Stomach (tissue), 9 donors: ENCODE measurements around the gene NR2F1. TPM values are rescaled to one million over a fixed set of nuclear protein-coding genes. Genes with fewer than 3 reads are reported as not detected.

Experiments used
- DNase-seq, 2 donors: peaks; one replicate each; pipeline versions ENCODE4 v3.0.0 to v3.0.0-alpha.2; 2013 to 2019
- H3K27ac ChIP-seq, 5 donors: fragments of 200-600 bp in 4 of 5; sonication (generic) in 4 of 5; one replicate each; pipeline ENCODE4 v1.5.1; 2013 to 2019; ENCODE audit warnings: mild to moderate bottlenecking in 1 of 5, moderate library complexity in 1 of 5
- H3K27me3 ChIP-seq, 3 donors: fragments of 200-600 bp; sonication (generic); one replicate each; pipeline ENCODE4 v1.5.1; 2017 to 2019; ENCODE audit warnings: mixed run types in 1 of 3
- H3K36me3 ChIP-seq, 4 donors: fragments of 200-600 bp; sonication (generic); 1 replicate in 3 of 4; 2 replicates in 1 of 4; pipeline ENCODE4 v1.5.1; 2016 to 2019
- H3K4me1 ChIP-seq, 4 donors: fragments of 200-600 bp; sonication (generic); one replicate each; pipeline ENCODE4 v1.5.1; 2016 to 2019
- H3K4me3 ChIP-seq, 4 donors: fragments of 200-600 bp; sonication (generic) in 3 of 4; one replicate each; pipeline ENCODE4 v1.5.1; 2016 to 2019; ENCODE audit warnings: mild to moderate bottlenecking in 1 of 4
- H3K9me3 ChIP-seq, 4 donors: fragments of 200-600 bp; sonication (generic); one replicate each; pipeline ENCODE4 v1.5.1; 2016 to 2019
- EP300 ChIP-seq: sonication (generic); formaldehyde crosslinking; IDR thresholded peaks from one replicate; pipeline ENCODE4 v1.6.1; 2017; ENCODE audit warnings: antibody characterized with exemption
- POLR2A ChIP-seq, 4 donors: fragments of 450-650 bp; IDR thresholded peaks; one replicate each; pipeline ENCODE4 v1.6.1; 2016; ENCODE audit warnings: antibody characterized with exemption in 4 of 4, control low read depth in 2 of 4, mild to moderate bottlenecking in 1 of 4, moderate library complexity in 1 of 4
- POLR2AphosphoS5 ChIP-seq, 3 donors: sonication (generic); formaldehyde crosslinking; IDR thresholded peaks; one replicate each; pipeline ENCODE4 v1.6.1; 2016; ENCODE audit warnings: antibody characterized with exemption in 3 of 3
- WGBS, 5 donors: extraction: QIAGEN DNeasy Blood & Tissue Kit in 3 of 5; methylation state at CpG; one replicate each; pipeline versions ENCODE4 v1.1.5 to v1.1.7; 2013 to 2018; 5-methylcytosine and 5-hydroxymethylcytosine counted together
- intact Hi-C: fragments of 100-400 bp; cut with DNase I; formaldehyde crosslinking; loops from one replicate; pipeline ENCODE4 v1.15.1; 2023; ENCODE audit warnings: low total_unique reads
- polyA plus RNA-seq, 3 donors: library from polyadenylated mRNA; stranded (reverse); fragments of 200-250 nt; gene quantifications; one replicate each; pipeline ENCODE4 v1.2.3, GENCODE V29; 2013
- total RNA-seq, 5 donors: library from RNA; depleted of rRNA; stranded (reverse); fragments of >200 nt; gene quantifications; one replicate each; pipeline versions ENCODE4 v1.1.0 to v1.2.3, GENCODE V29; 2014 to 2016
- TF ChIP-seq, protein P1 (sequence below), 7 experiments: fragments of 450-650 bp in 4 of 7; fragments of 200-600 bp in 3 of 7; sonication (generic) in 3 of 7; IDR thresholded peaks; one replicate each; pipeline ENCODE4 v1.5.1; 2016 to 2019; ENCODE audit warnings: antibody characterized with exemption in 7 of 7, control low read depth in 2 of 7, mild to moderate bottlenecking in 1 of 7
- donor health status: healthy with polysubstance abuse.
- donor health status: Bipolar disorder and iron deficiency.
- donor health status: healthy.

The NR2F1 gene
- total and polyA plus RNA-seq, 8 donors, result 0.87 to 115 (median 22.4) TPM

DNA sequence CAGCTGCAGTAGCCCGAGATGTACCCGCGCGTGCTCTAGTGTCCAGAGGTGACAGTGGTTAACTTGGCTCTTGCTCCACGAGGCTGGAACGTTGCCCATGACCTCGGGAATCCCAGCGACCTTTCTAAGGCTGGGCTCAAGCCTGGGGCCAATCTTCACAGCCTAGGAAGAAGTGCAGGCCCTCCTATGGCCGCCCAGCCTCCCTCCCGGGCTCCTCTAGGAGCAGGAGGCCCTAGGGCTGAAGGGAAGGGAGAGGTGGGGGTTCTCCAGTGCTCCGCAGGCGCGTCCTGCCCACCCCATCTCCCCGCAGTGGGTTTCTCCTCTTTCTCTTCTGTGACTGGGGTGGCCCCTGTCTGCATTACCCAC is 13.3 kb downstream of the NR2F1 start:
- Histone ChIP-seq H3K9me3 (peaks cover 0 to 8% (median 0%) of the 10 kb centered on the region in 4 donors), H3K4me1 (peaks cover 5 to 54% (median 29%) of the 10 kb centered on the region in 4 donors), H3K4me3 (no peak overlapping the region), H3K27me3 (peaks cover 0 to 93% (median 71%) of the 10 kb centered on the region in 3 donors), H3K36me3 (peaks cover 0 to 22% (median 13%) of the 10 kb centered on the region in 4 donors), H3K27ac (peak overlapping the region in 2 of 5 donors; percentile 50 to 62)
- WGBS, 5 donors, result 29 to 49% (median 44%) methylated on average over 9 to 14 of the region's 14 CpGs
- intact Hi-C loops, result no loop called here
- TF ChIP-seq, protein P1, sequence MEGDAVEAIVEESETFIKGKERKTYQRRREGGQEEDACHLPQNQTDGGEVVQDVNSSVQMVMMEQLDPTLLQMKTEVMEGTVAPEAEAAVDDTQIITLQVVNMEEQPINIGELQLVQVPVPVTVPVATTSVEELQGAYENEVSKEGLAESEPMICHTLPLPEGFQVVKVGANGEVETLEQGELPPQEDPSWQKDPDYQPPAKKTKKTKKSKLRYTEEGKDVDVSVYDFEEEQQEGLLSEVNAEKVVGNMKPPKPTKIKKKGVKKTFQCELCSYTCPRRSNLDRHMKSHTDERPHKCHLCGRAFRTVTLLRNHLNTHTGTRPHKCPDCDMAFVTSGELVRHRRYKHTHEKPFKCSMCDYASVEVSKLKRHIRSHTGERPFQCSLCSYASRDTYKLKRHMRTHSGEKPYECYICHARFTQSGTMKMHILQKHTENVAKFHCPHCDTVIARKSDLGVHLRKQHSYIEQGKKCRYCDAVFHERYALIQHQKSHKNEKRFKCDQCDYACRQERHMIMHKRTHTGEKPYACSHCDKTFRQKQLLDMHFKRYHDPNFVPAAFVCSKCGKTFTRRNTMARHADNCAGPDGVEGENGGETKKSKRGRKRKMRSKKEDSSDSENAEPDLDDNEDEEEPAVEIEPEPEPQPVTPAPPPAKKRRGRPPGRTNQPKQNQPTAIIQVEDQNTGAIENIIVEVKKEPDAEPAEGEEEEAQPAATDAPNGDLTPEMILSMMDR (IDR thresholded peaks at IDR 0.05), result no peak
- TF ChIP-seq POLR2A (IDR thresholded peaks at IDR 0.05) (no peak), POLR2AphosphoS5 (IDR thresholded peaks at IDR 0.05) (no peak), EP300 (no peak)
- no peak for DNase-seq

DNA sequence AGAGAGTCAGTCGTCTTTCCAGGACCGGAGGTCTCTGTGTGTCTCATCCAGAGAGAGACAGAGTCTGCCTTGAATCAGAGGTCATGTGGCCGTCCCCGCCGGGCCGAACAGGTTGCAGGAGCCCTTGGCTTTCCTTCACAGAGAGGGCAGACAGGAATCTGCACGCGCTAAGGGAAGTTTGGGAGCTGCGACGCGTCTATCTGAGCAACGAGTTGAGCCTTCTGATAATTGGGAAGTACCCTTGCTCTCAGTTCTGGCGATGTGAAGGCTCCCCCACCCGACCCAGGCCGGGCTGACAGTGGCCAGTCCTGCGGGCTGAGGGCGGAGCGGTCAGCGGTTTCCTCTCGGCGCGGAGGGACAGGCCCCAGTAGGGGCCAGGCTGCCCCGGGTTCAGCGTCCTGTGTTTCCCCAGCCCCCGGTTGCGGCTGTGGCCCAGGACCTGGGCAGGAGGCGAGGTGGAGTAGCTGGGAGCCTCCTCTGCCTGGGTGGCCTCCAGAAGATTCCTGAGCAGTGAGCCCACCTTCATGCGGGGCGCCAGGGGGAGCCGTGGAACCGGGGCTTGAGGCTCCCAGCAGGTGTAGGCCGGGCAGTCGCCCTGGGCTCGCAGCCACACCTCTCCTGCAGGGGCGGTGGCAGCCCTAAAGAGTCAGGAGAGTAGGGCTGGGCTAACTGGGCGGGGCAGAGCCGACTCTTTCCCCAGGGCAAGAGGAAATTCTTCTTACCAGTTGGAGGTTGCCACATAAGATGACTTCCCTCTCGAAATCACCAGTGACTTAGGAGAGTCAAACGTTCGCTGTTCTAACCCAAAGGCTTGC is 13.9 kb downstream of the NR2F1 start:
- DNase-seq, result peak in 1 of 2 donors; percentile 43
- 23 to 57% (median 25%) methylated on average over 31 to 40 of the region's 40 CpGs for WGBS, 5 donors
- intact Hi-C loops, result no loop called here
- Histone ChIP-seq H3K36me3 (peaks cover 0 to 22% (median 13%) of the 10 kb centered on the region in 4 donors), H3K4me3 (peak overlapping the region in 1 of 4 donors; percentile 16), H3K27me3 (peaks cover 0 to 94% (median 76%) of the 10 kb centered on the region in 3 donors), H3K27ac (peak overlapping the region in 3 of 5 donors; percentile 10 to 62 (median 50)), H3K9me3 (peaks cover 0 to 8% (median 0%) of the 10 kb centered on the region in 4 donors), H3K4me1 (peaks cover 5 to 58% (median 26%) of the 10 kb centered on the region in 4 donors)
- TF ChIP-seq EP300, result no peak
- TF ChIP-seq, protein P1 (IDR thresholded peaks at IDR 0.05), result no peak
- no peak for TF ChIP-seq POLR2A (IDR thresholded peaks at IDR 0.05)
- TF ChIP-seq POLR2AphosphoS5 (IDR thresholded peaks at IDR 0.05), result no peak

DNA sequence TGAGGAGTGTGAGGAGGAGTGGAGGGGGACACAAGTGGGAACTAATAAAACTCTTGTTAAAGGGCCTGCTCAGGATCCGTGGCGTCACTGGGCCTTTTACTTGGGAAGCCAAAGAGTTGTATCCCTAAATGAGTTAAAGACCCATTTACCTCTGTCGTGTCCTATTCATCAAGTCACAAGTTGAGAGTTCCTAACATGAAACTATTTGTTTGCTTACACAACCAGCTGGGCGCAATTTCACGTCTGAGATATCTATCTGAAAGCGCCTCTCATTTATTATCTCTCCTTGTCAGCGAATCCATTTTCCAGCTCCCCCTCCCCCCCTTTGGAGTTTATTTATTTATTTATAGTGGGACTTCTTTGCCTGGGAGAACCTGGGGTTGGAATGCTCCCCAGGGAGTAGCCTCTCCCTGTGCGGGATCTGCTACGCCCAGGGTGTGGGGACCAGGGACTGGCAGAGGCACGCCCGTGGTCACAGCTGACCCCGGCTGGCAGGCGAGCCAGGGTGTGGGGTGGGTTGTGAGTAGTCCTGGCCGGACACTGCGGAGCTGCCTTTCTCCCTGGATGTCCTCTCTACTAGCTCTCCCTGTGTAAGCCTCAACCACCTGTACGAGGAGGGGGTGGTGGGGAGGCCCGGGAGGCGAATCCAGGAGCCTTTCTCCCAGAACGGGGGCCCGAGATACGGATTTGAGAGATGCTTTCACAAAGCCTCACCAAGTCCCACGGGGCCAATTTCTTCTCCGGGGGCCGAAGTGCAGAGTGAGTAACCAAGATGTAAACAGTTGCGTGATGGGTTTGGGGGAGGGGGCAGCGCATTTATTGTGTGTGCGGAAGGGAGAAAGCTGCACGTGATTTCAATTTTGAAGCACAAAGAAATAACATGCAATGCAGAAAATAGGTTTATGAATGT is 15.3 kb downstream of the NR2F1 start:
- Histone ChIP-seq H3K36me3 (peaks cover 0 to 18% (median 10%) of the 10 kb centered on the region in 4 donors), H3K27ac (peak overlapping the region in 3 of 5 donors; percentile 59 to 74 (median 62)), H3K4me1 (peaks cover 5 to 61% (median 29%) of the 10 kb centered on the region in 4 donors), H3K4me3 (no peak overlapping the region), H3K9me3 (peaks cover 0 to 8% (median 0%) of the 10 kb centered on the region in 4 donors), H3K27me3 (peaks cover 5 to 96% (median 91%) of the 10 kb centered on the region in 3 donors)
- no peak for DNase-seq
- TF ChIP-seq EP300 (no peak), POLR2A (IDR thresholded peaks at IDR 0.05) (no peak), POLR2AphosphoS5 (IDR thresholded peaks at IDR 0.05) (no peak)
- TF ChIP-seq, protein P1 (IDR thresholded peaks at IDR 0.05), result no peak
- WGBS, 5 donors, result 27 to 41% (median 28%) methylated on average over 24 to 28 of the region's 28 CpGs
- intact Hi-C loops, result no loop called here

DNA sequence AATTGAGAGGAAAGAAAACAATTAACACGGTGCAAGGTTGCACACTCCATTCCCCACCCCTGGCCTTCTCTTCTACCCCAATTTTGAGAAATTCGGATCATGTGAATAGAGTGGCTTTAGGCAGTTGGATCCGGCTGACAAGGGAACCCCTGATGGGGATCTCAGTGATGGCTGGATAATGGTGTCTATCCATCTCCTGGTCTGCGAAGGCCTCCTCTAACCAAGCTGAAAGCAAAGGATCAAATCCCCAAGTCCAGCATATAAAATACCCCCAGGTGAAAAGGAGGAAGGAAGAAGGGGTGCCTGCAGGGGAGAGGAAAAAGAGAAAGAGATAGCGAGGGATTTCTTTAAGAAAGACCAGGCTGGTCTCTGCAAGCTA is 16.0 kb downstream of the NR2F1 start:
- H3K4me1 ChIP-seq, result peaks cover 5 to 66% (median 31%) of the 10 kb centered on the region in 4 donors
- peaks cover 0 to 12% (median 5%) of the 10 kb centered on the region in 4 donors for H3K36me3 ChIP-seq
- no peak overlapping the region for H3K4me3 ChIP-seq
- peaks cover 0 to 8% (median 0%) of the 10 kb centered on the region in 4 donors for H3K9me3 ChIP-seq
- 20 to 40% (median 28%) methylated on average over 5 of the region's 5 CpGs for WGBS, 5 donors
- H3K27ac ChIP-seq, result peak overlapping the region in 3 of 5 donors; percentile 59 to 74 (median 62)
- intact Hi-C loops, result no loop called here
- peaks cover 5 to 97% (median 93%) of the 10 kb centered on the region in 3 donors for H3K27me3 ChIP-seq
- DNase-seq, result no peak
- TF ChIP-seq POLR2AphosphoS5 (IDR thresholded peaks at IDR 0.05) (no peak), POLR2A (IDR thresholded peaks at IDR 0.05) (no peak), EP300 (no peak)
- TF ChIP-seq, protein P1 (IDR thresholded peaks at IDR 0.05), result no peak
